H1 (cell line): ENCODE results near the gene ADGRB3. TPM values are rescaled to one million over a fixed set of nuclear protein-coding genes. Genes with fewer than 3 reads are reported as not detected.

Experiments used
- ATF3 ChIP-seq: IDR thresholded peaks from 2 replicates; pipeline ENCODE4 v1.6.1; 2011; ENCODE audit warnings: low read depth, mild to moderate bottlenecking, low read length; ENCODE audit not compliant: insufficient read depth
- BRCA1 ChIP-seq: IDR thresholded peaks from 2 replicates; pipeline ENCODE4 v1.6.1; 2012; ENCODE audit warnings: low read depth, low read length, improper control_type of control experiment
- CHD7 ChIP-seq: fragments of 300-600 bp; sonication (generic); IDR thresholded peaks from 2 replicates; pipeline ENCODE4 v1.7.1; 2012; ENCODE audit warnings: low read length, moderate library complexity, mild to moderate bottlenecking, inconsistent platforms; ENCODE audit not compliant: insufficient replicate concordance
- CREB1 ChIP-seq: IDR thresholded peaks from 2 replicates; pipeline ENCODE4 v1.6.1; 2012; ENCODE audit warnings: inconsistent platforms
- JUND ChIP-seq: IDR thresholded peaks from 2 replicates; pipeline ENCODE4 v1.6.1; 2011; ENCODE audit warnings: mild to moderate bottlenecking, improper control_type of control experiment, low read length
- KDM5A ChIP-seq: fragments of 200-600 bp; IDR thresholded peaks from 2 replicates; pipeline ENCODE4 v1.7.1; 2012; ENCODE audit warnings: mild to moderate bottlenecking, low read length, inconsistent platforms, mixed read lengths
- MAX ChIP-seq: IDR thresholded peaks from 2 replicates; pipeline ENCODE4 v1.6.1; 2012; ENCODE audit warnings: inconsistent platforms
- RBBP5 ChIP-seq: IDR thresholded peaks from 2 replicates; pipeline ENCODE4 v1.7.1; 2012; ENCODE audit warnings: low read depth, mild to moderate bottlenecking, inconsistent platforms, low read length, moderate library complexity, borderline replicate concordance
- SIN3A ChIP-seq, 2 experiments: IDR thresholded peaks in 1 of 2; conservative IDR thresholded peaks in 1 of 2; 2 replicates each; pipeline ENCODE4 v1.6.1; 2011 to 2012; ENCODE audit warnings: low read length in 2 of 2, improper control_type of control experiment in 1 of 2, low read depth in 1 of 2, mild to moderate bottlenecking in 1 of 2
- SP4 ChIP-seq: IDR thresholded peaks from 2 replicates; pipeline ENCODE4 v1.6.1; 2012; ENCODE audit warnings: low read length, inconsistent platforms
- TAF1 ChIP-seq: IDR thresholded peaks from 2 replicates; pipeline ENCODE4 v1.6.1; 2011; ENCODE audit warnings: mild to moderate bottlenecking, low read depth, low read length
- ZNF274 ChIP-seq: IDR thresholded peaks from 2 replicates; pipeline ENCODE4 v1.7.0; 2012; ENCODE audit warnings: low read length, borderline replicate concordance; ENCODE audit errors: extremely low read depth
- polyA plus RNA-seq, 7 experiments: library from polyadenylated mRNA; depleted of rRNA in 3 of 7; stranded (reverse) in 5 of 7; unstranded in 2 of 7; fragments of >200 nt in 5 of 7; fragments of 200-250 nt in 2 of 7; gene quantifications; 1 replicate in 5 of 7; 2 replicates in 1 of 7; 4 replicates in 1 of 7; pipeline versions ENCODE4 v1.2.1 to v1.2.3, GENCODE V29; 2011 to 2013; ENCODE audit warnings: missing spikeins in 2 of 7, mixed read lengths in 2 of 7
- total RNA-seq: library from RNA; stranded (reverse); fragmentation: NEBNext Ultra II Directional; extraction: Animal tissue kit (Norgen Biotek cat#: 25700); gene quantifications from 2 replicates; pipeline ENCODE4 v1.2.1, GENCODE V29; 2021

The ADGRB3 gene
- total and polyA plus RNA-seq, 2 of the 8 experiments (the other 6 are each of a cell fraction or from before 2014, with no cell fraction given) = 0.35 to 1.2 TPM

- TF ChIP-seq ZNF274 (no peak), SP4 (no peak), SIN3A (conservative IDR thresholded peaks at IDR 0.05 in 1 of 2, IDR thresholded peaks at IDR 0.05 in 1 of 2; ENCODE audit: low read depth in 1 of 2, low read length in 2 of 2) (no peak), ATF3 (no peak), KDM5A (no peak), BRCA1 (no peak), CHD7 (peak; percentile 94), MAX (no peak), TAF1 (no peak), RBBP5 (no peak), JUND (no peak), CREB1 (no peak)
These were observed 581.0 kb downstream of the ADGRB3 start (continued) for GRCh38 chr6:69216127-69216526.
